Measurements from ENCODE around the gene LIFR. TPM values are rescaled to one million over a fixed set of nuclear protein-coding genes. Genes with fewer than 3 reads are reported as not detected.
"Not testable (repeated sequence)": the region's sequence is repeated elsewhere in the genome, so short reads cannot be mapped to it uniquely, and the experiment has no call there.

The LIFR gene
- total RNA-seq, 1 donor from 2014 or later: 110 TPM

- H3K4me3 ChIP-seq: no peak overlapping the region
- no peaks in the 10 kb centered on the region for H3K9me3 ChIP-seq
- DNase-seq: no peak
- no peak overlapping the region for H3K27ac ChIP-seq
- intact Hi-C loops (cut with DNase I): no loop called here
- TF ChIP-seq, protein P1, sequence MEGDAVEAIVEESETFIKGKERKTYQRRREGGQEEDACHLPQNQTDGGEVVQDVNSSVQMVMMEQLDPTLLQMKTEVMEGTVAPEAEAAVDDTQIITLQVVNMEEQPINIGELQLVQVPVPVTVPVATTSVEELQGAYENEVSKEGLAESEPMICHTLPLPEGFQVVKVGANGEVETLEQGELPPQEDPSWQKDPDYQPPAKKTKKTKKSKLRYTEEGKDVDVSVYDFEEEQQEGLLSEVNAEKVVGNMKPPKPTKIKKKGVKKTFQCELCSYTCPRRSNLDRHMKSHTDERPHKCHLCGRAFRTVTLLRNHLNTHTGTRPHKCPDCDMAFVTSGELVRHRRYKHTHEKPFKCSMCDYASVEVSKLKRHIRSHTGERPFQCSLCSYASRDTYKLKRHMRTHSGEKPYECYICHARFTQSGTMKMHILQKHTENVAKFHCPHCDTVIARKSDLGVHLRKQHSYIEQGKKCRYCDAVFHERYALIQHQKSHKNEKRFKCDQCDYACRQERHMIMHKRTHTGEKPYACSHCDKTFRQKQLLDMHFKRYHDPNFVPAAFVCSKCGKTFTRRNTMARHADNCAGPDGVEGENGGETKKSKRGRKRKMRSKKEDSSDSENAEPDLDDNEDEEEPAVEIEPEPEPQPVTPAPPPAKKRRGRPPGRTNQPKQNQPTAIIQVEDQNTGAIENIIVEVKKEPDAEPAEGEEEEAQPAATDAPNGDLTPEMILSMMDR (IDR thresholded peaks at IDR 0.05): no peak
- ATAC-seq: no peak
- H3K36me3 ChIP-seq: no peaks in the 10 kb centered on the region
- H3K4me1 ChIP-seq: peaks cover 22% of the 10 kb centered on the region
- H3K27me3 ChIP-seq (ENCODE audit: low read depth): no peaks in the 10 kb centered on the region
Observed at GRCh38 chr5:38601863-38602298, 45.4 kb upstream of the LIFR start.

GRCh38 chr5:38601133-38601862, 44.9 kb upstream of the LIFR start:
- Histone ChIP-seq H3K27me3 (ENCODE audit: low read depth) (no peaks in the 10 kb centered on the region), H3K36me3 (no peaks in the 10 kb centered on the region), H3K27ac (no peak overlapping the region), H3K4me1 (peaks cover 22% of the 10 kb centered on the region), H3K9me3 (no peaks in the 10 kb centered on the region), H3K4me3 (no peak overlapping the region)
- ATAC-seq: no peak
- TF ChIP-seq, protein P1 (IDR thresholded peaks at IDR 0.05): no peak
- intact Hi-C loops (cut with DNase I): no loop called here
- no peak for DNase-seq

- TF ChIP-seq, protein P1 (IDR thresholded peaks at IDR 0.05): no peak
- Histone ChIP-seq H3K9me3 (no peaks in the 10 kb centered on the region), H3K27ac (no peak overlapping the region), H3K36me3 (no peaks in the 10 kb centered on the region), H3K27me3 (ENCODE audit: low read depth) (no peaks in the 10 kb centered on the region), H3K4me3 (no peak overlapping the region), H3K4me1 (peaks cover 22% of the 10 kb centered on the region)
- DNase-seq (no peak), ATAC-seq (peak; percentile 48 to 59)
- intact Hi-C loops (cut with DNase I): no loop called here
Observed at GRCh38 chr5:38600329-38601045, 44.0 kb upstream of the LIFR start.

GRCh38 chr5:38599751-38600150, 43.3 kb upstream of the LIFR start:
- H3K4me3 ChIP-seq; H3K27me3 ChIP-seq (ENCODE audit: low read depth); H3K27ac ChIP-seq; H3K36me3 ChIP-seq; DNase-seq; H3K9me3 ChIP-seq; intact Hi-C loops (cut with DNase I); ATAC-seq: not testable (repeated sequence)
- peaks cover 22% of the 10 kb centered on the region for H3K4me1 ChIP-seq

GRCh38 chr5:38598994-38599617, 42.7 kb upstream of the LIFR start:
- Histone ChIP-seq H3K36me3 (no peaks in the 10 kb centered on the region), H3K4me3 (no peak overlapping the region), H3K27ac (no peak overlapping the region), H3K27me3 (ENCODE audit: low read depth) (no peaks in the 10 kb centered on the region), H3K4me1 (peaks cover 22% of the 10 kb centered on the region), H3K9me3 (no peaks in the 10 kb centered on the region)
- DNase-seq (no peak), ATAC-seq (no peak)
- intact Hi-C loops (cut with DNase I): no loop called here
- TF ChIP-seq, protein P1 (IDR thresholded peaks at IDR 0.05): no peak
